ENCODE measurements around the gene ALKBH3. TPM values are rescaled to one million over a fixed set of nuclear protein-coding genes. Genes with fewer than 3 reads are reported as not detected.

Gene ALKBH3
- total RNA-seq, 2 experiments from 2014 or later = 48.1 to 49.7 TPM

DNA sequence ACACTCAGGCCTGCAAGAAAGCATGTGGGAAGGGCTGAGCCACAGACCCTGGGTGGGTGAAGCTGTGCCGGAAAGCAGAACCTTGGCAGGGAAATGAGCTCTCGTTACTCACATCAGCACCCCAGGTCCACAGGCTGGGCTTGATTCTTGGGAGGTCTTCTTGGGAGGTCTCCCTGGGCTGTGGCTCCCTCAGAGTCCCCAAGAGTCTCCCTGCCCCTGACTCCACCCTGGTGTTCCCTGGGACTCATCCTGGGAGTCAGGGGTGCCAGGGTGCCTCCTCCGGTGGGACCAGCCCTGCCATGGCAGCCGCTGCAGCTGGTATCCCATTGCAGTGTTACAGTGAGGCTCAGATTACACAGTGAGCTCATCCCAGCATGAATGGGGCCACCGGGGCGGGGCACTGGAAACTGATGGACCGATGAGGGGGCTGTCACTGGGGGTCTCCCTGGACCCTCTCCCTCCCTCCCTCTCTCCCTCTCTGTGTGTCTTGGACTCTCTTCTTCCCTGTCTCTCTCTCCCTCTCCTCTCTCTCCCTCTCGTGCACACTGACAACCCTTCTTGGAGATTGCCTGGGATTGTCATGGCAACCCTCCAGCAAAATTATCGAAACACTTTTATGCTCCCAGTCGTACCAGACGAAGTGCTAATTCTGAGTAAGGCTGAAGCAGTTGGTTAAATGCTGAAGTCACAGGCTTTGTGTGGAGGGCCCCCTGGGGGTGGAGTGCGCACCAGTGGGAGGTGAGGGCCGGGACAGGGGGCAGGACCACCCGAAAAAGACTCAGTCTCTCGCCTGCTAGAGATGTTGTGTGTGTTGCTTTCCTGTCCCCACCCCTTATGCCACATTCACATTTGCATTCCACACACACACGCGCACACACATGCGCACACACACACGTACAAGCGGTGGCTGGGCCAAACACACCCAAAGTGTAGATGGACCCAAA lies 53.2 kb downstream of the ALKBH3 start:
- ChIA-PET CTCF (no interaction called here), POLR2A (no interaction called here)

DNA sequence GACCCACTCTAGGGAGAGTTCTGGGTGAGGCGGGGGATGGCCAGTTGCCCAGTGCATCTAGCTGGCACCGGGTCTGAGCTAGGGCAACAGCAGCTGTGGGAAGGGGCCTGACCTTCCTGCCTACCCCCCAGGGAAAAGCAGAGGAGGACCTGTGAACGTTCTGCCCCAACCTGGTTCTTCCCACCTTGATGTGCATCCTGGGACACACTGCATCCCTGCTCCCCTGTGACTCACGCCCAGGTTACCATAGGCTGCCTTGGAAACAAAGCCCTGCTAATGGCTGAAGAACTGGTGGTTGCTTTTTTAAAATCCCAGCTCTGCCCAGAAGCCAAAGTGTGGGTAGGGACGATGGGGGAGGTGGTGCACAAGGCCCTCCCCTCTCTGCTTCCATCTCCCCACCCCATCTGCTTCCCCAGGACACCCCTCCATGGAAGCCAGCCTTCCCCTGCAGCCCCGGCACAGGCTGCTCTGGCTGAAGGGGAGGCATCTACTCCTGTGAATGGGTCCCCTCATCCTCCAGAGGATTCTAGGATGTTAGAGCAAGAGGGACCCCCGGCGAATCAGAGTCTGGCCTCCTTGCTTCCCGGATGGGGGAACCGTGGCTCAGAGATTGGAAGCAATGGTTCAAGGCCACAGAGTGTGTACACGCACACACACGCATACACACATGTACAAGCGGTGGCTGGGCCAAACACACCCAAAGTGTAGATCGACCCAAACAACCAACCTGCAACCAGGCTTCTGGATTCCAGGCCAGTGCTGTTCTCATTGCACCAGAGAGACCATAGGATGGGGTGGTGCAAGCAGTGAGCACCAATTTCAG lies 54.2 kb downstream of the ALKBH3 start:
- CTCF ChIA-PET = no interaction called here
- POLR2A ChIA-PET = no interaction called here

DNA sequence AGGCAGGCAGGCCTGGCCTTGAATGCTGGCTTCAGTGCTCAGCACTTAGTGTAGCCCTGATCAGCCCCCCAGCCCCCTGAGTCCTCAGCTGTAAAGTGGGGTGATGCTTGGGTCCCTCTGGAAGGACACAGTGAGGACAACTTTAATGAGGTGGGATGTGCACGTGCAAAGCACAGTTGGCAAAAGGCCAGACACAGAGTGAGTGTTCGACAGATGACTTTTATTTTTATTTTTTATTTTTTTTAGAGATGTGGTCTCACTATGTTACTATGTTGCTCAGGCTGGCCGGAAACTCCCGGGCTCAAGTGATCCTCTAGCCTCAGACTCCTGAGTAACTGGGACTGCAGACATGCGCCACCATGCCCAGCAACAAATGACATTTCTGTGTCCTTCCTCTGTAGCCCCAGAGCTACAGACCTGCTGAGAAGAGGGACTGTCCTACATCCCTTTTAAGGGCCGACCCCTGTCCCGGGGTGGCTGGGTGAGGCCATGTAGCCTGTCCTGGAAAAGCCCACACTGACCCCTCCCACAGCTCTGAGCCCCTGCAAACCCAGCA lies 54.9 kb downstream of the ALKBH3 start:
- ChIA-PET CTCF (no interaction called here), POLR2A (no interaction called here)

DNA sequence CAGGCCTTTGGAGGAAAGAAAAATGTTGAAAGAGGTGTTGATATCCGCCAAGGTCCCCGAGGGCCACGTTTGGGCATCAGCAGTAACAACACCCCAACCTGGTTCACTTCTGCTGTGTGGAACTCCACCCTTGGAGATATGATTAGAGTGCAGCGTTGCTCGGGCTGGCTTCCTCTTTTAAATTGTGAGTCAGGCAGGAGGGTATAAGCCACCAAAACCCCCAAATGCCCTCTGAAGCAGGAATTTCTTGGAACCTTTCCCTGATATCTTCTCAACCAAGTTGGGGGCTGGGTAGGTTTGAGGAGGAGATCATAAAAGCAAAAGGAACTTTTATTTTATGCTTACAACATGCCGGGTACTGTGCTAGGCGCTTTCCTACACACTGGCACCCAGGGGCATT lies 55.4 kb downstream of the ALKBH3 start:
- ChIA-PET POLR2A (no interaction called here), CTCF (no interaction called here)

DNA sequence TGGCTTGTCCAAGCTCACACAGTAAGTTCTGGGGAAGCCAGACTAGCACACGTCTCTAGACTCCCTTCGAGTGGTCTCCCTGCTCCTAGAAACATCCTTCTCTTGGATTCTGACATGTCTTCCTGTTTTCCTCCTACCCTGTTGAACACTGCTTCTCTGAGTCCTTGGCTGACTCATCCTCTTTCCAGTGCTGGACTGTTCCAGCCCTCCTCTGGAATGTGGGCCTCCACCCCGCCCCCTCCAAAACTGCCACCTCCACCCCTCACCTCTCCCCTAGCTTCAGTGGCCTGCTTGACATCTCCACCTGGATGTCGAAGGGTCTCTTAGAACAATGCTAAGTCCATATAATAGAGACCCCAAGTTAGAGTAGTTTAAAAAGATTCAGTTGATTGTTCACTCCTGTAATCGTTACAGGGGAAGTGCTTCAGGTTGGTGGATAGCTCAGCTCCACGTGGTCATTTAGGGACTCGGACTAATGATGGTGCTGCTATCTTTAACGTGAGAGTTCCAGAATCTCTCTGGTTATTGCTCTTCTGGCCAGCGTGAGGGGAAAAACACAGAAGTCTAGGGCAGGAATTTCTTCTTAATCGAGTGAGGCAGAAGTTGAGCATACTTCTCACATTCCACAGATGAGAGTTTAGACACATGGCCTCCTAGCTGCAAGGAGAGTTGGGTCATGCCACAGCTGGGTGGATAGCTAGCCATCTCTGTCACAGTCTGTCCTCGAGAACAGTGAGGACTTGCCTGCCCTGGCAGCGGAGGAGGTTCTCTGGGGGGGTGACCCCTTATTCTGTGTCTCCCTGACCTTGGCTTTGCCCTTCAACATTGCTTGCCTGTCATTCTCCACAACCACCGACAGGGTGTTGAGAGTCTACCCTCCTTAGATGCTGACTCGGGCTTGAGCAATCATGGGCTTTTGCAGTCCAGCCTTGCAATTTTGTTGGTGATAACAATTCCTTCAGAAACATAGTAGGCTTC lies 57.1 kb downstream of the ALKBH3 start:
- ChIA-PET CTCF (no interaction called here), POLR2A (no interaction called here)

DNA sequence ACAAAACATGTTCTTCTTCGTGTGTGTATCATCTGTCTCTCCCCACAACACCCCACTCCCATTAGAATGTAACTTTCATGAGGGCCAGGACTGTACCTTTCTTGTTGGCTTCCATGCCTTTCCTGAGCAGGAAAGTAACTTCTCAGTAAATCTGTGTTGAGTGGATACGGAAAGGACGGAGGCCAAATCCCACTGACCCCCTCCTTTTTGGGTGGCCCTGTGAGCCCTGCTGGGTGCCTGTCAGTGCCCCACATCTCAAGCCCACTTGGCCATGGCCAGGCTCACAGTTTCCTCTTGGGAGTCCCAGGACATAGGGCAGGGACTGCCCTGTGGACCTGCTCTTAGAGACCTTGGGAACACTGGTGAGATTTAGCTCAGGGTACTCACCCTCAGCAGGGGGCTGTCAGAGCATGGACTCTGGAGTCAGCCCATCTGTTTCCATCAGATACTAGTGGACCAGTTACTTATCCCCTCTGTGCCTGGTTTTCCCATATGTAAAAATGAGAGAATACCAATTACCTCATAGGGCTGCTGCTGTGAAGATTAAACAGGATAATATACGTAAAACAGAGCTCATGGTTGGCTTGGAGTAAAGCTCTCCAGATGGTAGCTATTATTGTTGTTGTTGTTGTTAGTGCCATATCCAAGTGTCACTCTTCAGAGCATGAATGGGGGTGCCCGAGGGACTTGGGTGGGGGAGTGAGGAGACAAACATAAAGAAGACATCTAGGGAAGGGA lies 60.8 kb downstream of the ALKBH3 start:
- ChIA-PET POLR2A (no interaction called here), CTCF (interaction anchor here (0.6 to 1.7 kb wide), 2 partner anchors 55 to 60 kb away, joined by 3 to 4 read pairs; no protein-coding TSS in a partner anchor)

DNA sequence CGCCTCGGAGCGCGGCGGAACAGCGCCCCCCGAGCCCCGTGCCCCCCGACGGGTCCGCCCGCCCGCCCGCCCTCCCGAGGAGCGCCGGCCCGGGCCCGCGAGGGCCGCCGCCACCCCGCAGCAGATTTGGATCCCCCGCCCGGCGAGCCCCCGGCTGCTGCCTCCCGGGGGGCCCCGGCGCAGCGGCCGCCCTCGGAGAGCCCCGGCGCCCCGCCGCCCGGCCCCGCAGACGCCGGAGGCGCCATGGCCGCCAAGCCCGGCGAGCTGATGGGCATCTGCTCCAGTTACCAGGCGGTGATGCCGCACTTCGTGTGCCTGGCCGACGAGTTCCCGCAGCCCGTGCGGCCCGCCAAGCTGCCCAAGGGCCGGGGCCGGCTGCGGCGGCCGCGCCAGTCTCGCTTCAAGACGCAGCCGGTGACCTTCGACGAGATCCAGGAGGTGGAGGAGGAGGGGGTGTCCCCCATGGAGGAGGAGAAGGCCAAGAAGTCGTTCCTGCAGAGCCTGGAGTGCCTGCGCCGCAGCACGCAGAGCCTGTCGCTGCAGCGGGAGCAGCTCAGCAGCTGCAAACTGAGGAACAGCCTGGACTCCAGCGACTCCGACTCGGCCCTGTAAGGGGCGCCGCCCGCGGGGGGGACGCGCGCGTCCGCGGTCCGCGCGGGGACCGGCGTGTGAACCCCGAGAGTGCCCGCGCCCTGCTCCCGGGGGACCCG lies 62.2 kb downstream of the ALKBH3 start:
- POLR2A ChIA-PET = no interaction called here
- CTCF ChIA-PET = interaction anchor here (0.6 to 1.7 kb wide), 3 partner anchors 11 to 61 kb away, joined by 3 to 4 read pairs (median 3); no protein-coding TSS in a partner anchor

DNA sequence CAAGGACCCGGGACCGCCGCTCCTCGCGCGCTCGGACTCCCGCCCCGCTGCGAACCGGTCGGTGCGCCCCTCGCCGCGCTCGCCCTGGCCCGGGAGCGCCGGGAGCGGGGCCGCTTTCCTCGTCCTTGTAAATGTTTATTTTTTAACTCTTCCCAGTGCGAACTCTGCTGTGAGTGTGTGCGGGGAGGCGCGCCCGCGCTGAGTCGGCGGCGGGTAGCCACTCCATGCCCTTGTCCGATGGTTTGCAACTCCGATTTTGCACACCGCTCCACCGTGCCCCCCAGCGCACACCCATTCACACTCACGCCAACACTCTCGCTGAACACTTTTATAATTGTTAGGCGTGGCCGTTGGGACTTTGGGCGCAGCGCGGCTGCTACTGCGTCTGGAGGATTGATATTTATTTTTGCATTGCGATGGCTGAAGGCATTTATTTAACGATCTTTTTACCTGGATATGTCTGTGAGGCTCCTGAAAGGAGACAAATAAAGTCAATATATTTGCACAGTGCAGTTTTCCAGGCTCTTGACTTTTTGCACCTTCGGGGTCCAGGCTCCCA lies 62.8 kb downstream of the ALKBH3 start:
- POLR2A ChIA-PET = no interaction called here
- CTCF ChIA-PET = interaction anchor here (0.6 kb wide), 1 partner anchor 53 kb away, joined by 3 read pairs; no protein-coding TSS in a partner anchor

DNA sequence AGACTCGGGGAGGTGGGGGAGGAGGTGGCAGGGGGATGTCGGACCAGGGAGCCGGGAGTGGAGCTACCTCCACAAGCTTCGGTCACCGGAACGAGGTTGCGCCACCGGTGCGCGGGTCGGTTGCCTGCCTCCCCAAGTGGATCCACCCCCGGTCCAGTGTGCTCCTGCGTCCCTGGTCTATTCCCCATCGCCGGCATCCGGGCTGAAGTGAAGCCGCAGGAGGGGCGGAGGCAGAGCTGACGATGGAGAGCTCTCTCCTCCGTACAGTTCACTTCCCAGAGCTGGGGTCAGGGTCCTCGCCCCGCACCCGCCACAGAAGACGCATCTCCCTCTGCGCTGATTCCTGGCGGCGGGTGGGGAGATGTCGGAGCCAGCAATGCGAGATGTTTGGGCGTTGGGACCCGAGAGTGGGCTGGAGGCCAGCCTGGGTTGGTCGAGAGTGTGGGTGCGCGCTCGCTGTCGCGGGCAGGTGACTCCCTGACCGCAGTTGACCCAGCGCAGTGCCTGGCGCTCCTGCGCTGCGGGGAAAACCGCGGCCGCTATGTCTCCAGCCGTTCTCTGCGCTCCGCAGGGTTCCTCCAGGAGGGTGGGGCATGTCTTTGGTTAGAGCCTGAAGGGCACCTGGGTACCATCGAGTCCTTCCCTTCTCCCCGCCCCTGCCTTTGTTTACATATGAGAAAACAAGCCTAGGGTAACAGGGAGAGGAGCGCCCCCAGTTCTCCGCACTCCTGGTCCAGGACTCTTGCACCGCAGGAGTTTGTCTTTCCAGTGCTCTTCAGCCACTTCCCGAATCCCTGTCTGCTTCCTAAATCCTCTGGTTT lies 63.5 kb downstream of the ALKBH3 start:
- POLR2A ChIA-PET = no interaction called here
- CTCF ChIA-PET = interaction anchor here (1.3 kb wide), 1 partner anchor 10 kb away, joined by 3 read pairs; no protein-coding TSS in a partner anchor

DNA sequence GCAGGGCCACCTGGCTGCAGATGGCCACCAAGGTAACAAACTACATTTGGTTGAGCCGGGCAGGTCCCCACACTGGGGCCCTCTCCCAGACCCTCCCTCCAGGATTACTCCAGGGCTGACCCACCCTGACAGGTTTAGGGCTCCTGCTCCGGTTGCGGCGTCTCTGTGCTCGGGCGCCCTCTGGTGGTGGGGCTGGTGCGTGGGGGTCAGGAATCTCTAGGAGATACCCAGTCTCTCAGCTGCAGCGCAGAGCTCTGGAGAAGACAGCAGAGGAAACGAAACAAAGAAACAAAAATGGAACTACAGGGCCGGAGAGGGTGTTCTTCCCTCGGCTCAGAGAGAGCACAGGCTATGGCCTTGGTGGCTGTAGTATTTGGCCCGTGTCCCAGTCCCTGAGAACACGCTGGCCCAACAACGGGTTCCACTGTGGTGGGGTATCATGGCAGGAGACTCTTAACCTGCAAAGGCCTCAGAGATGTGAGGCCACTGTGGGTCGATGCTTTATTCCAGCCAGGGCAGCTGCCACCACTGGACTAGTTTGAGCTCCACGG lies 64.2 kb downstream of the ALKBH3 start:
- ChIA-PET POLR2A (no interaction called here), CTCF (interaction anchor here (0.6 to 1.4 kb wide), 8 partner anchors 9 to 95 kb away, joined by 3 to 6 read pairs (median 3); no protein-coding TSS in a partner anchor)

DNA sequence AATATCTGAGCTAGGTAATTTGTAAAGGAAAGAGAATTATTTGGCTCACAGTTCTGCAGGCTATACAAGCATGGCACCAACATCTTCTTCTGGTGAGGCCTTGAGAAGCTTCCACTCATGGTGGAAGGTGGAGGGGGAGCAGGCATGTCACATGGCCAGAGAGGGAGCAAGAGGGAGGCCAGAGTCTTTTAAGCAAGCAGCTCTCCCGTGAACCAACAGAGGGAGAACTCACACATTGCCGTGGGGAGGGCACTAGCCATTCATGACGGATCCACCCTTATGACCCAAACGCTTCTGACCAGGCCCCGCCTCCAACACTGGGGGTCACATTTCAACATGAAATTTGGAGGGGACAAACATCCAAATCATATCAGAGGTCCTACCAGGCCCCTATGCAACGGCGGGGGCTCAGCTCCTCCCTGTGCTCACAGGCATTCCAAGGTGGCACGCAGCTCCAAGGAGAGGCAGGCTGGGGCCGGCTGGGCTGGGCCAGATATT lies 66.4 kb downstream of the ALKBH3 start:
- ChIA-PET POLR2A (no interaction called here), CTCF (no interaction called here)

DNA sequence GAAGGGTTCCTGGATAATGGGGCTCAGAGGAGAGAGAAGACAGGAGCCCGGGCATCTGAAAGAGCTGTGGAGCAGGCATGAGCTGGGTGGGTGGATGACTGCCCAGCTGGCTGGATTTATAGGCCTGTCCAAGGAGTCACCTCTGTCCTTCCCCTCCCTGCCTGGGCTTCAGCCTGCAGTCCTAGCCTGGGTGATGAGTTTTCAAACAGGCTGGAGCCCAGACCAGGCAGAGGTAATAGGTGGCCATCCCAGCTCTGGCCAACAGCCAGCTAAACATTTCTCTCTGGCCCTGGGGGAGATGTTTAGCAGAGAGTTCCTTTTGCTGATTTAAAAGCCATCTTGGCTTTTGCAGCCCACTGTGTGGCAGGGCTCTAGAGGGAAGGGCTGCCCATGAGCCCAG lies 67.2 kb downstream of the ALKBH3 start:
- ChIA-PET CTCF (no interaction called here), POLR2A (no interaction called here)

DNA sequence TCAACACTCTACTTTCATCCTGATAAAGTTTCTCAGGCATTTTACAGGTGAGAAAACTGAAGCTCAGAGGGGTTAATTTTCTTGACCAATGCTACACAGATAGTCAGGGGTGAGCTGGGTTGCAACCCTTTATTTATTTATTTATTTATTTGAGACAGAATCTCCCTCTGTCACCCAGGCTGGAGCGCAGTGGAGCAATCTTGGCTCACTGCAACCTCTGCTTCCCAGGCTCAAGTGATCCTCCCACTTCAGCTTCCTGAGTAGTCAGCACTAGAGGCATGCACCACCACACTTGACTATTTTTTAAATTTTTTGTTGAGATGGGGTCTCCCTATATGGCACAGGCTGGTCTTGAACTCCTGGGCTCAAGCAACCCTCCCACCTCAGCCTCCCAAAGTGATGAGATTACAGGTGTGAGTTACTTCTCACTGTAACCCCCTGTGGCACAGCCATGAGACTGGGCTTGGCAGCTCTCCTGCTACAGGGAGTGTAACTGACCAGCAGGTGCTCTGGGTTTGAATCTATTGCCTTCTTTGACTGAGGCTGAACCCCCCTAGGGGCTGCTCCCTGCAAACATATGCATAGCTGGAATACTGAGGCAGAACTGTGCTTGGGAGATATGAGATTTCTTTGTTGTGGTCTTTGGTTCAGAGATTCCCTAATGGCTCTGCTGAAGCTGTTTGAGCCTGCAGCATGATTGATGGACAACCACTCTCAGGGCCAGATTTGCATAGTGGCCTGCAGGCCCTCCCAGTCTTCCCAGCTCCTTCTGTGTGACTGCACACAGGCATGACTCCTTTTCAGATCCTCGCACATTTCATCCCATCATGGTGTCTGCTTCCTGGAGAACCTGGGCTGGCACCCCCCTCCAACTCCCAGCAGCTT lies 68.0 kb downstream of the ALKBH3 start:
- POLR2A ChIA-PET = no interaction called here
- CTCF ChIA-PET = no interaction called here

DNA sequence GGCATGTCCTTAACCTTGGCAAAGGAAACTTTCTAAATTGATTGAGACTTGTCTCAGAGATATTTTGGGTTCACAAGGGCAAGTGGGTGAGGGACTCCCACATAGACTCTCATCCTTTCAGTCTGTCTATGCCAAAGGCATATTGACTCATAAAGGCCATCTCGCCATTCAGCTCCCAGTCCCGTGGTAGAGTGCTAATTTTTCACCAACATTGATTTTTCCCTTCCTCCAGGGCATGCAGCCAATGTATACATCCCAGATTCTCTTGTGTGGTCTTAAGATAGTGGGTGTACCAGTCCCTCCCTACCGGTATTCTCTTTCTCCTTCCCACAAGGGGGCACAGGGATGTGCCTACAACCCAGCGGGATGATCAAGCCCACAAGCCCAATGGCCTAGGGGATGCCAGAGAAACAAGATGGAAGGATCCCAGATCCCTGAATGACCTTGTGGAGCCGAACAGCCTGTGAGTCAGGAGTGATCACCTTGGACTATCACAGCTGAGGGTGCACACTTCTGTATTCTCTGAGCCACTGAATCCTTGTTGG lies 69.8 kb downstream of the ALKBH3 start:
- ChIA-PET CTCF (no interaction called here), POLR2A (no interaction called here)

DNA sequence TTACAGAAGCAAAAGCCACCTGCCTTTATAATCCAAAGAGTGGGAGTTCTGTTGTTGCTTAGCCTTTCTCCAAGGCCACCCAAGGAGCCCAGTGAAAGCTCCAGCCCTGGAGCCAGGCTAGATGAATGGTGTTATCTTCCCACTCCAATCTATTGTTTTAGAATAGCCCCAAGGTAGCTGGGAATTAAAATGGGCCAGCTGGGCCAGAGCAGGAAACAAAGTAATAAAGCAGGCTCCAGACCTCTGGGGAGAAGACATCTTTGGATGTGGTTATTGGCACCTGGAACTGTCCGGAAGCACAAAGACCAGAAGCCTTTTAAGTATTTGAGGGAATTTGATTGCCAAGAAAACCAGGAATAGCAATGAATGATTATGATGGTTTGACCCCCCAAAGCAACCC lies 70.6 kb downstream of the ALKBH3 start:
- CTCF ChIA-PET = no interaction called here

More for the DNA sequence above, 70.6 kb downstream of the ALKBH3 start:
- POLR2A ChIA-PET = no interaction called here
